Peyer's patch (tissue), 4 donors: ENCODE data around the gene CCDC192. TPM values are rescaled to one million over a fixed set of nuclear protein-coding genes. Genes with fewer than 3 reads are reported as not detected.
"Not testable (repeated sequence)": the region's sequence is repeated elsewhere in the genome, so short reads cannot be mapped to it uniquely, and the experiment has no call there.

ENCODE experiments used
- DNase-seq, 3 donors: peaks; one replicate each; pipeline ENCODE4 v3.0.0-alpha.2; 2017 to 2019
- H3K27ac ChIP-seq, 4 donors: fragments of 200-600 bp; sonication (generic); one replicate each; pipeline ENCODE4 v1.5.1; 2016 to 2019
- H3K27me3 ChIP-seq, 2 donors: fragments of 200-600 bp; sonication (generic); one replicate each; pipeline ENCODE4 v1.5.1; 2019
- H3K36me3 ChIP-seq, 3 donors: fragments of 200-600 bp; sonication (generic); one replicate each; pipeline ENCODE4 v1.5.1; 2016 to 2019
- H3K4me1 ChIP-seq, 4 donors: fragments of 200-600 bp; sonication (generic); one replicate each; pipeline ENCODE4 v1.5.1; 2016 to 2019
- H3K4me3 ChIP-seq, 4 donors: fragments of 200-600 bp; sonication (generic); 1 replicate in 3 of 4; 2 replicates in 1 of 4; pipeline ENCODE4 v1.5.1; 2016 to 2019; ENCODE audit warnings: mild to moderate bottlenecking in 1 of 4
- H3K9me3 ChIP-seq, 4 donors: fragments of 200-600 bp; sonication (generic); one replicate each; pipeline ENCODE4 v1.5.1; 2016 to 2019; ENCODE audit warnings: mild to moderate bottlenecking in 1 of 4
- POLR2A ChIP-seq, 2 donors: fragments of 450-650 bp; IDR thresholded peaks; one replicate each; pipeline ENCODE4 v1.5.1; 2017; ENCODE audit warnings: antibody characterized with exemption in 2 of 2, mild to moderate bottlenecking in 2 of 2, moderate library complexity in 2 of 2
- total RNA-seq, 4 donors: library from RNA; depleted of rRNA; stranded (reverse); fragments of >200 nt; gene quantifications; one replicate each; pipeline ENCODE4 v1.1.0, GENCODE V29; 2016
- TF ChIP-seq, protein P1 (sequence below), 6 experiments: fragments of 450-650 bp in 4 of 6; fragments of 200-600 bp in 2 of 6; sonication (generic) in 1 of 6; IDR thresholded peaks; one replicate each; pipeline ENCODE4 v1.5.1; 2017 to 2019; ENCODE audit warnings: antibody characterized with exemption in 6 of 6, mild to moderate bottlenecking in 3 of 6, moderate library complexity in 1 of 6

Gene CCDC192
- total RNA-seq, 4 donors from 2014 or later: not detected

DNA sequence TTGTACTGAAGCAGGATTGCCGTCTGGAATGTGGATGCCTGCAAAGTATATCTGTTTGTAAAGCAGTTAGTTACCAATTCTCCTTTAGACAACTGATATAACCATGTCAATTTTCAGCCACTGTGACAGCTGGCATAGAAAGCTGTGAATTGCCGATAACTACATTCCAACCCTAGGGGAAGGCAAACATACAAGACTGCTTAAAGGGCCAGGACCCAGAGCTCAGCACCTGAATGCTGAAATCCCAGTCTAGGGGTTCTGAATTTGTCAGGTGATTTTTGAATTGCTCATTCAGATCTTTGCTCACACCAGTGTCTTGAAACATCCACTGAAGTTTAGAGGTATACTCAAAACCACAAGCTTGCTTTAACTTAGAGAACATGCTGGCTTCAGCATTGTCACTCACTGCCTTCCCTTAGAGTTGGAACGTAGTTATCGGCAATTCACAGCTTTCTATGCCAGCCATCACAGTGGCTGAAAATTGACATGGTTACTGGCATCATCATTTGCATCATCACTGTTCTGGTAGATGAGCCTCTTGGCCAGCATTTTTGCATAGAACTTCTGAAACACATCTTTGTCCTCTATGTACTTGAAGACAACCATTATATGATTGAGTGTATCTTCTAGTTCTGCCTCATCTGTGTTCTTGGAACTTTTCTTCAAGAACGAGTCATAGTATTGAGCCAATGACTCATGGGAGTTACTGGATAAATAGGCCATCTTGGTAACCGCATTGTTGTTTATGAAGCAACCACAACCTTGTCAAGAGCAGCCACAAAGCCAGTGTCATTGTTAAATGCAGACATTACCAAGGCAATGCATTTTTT is 82.1 kb downstream of the CCDC192 start:
- DNase-seq: no peak
- no peaks in the 10 kb centered on the region for H3K4me1 ChIP-seq
- H3K9me3 ChIP-seq: no peaks in the 10 kb centered on the region
- no peak overlapping the region for H3K4me3 ChIP-seq
- no peaks in the 10 kb centered on the region for H3K27me3 ChIP-seq
- TF ChIP-seq POLR2A (IDR thresholded peaks at IDR 0.05): no peak
- TF ChIP-seq, protein P1, sequence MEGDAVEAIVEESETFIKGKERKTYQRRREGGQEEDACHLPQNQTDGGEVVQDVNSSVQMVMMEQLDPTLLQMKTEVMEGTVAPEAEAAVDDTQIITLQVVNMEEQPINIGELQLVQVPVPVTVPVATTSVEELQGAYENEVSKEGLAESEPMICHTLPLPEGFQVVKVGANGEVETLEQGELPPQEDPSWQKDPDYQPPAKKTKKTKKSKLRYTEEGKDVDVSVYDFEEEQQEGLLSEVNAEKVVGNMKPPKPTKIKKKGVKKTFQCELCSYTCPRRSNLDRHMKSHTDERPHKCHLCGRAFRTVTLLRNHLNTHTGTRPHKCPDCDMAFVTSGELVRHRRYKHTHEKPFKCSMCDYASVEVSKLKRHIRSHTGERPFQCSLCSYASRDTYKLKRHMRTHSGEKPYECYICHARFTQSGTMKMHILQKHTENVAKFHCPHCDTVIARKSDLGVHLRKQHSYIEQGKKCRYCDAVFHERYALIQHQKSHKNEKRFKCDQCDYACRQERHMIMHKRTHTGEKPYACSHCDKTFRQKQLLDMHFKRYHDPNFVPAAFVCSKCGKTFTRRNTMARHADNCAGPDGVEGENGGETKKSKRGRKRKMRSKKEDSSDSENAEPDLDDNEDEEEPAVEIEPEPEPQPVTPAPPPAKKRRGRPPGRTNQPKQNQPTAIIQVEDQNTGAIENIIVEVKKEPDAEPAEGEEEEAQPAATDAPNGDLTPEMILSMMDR (IDR thresholded peaks at IDR 0.05): no peak
- peak overlapping the region in 1 of 4 donors; percentile 59 for H3K27ac ChIP-seq
- no peaks in the 10 kb centered on the region for H3K36me3 ChIP-seq

DNA sequence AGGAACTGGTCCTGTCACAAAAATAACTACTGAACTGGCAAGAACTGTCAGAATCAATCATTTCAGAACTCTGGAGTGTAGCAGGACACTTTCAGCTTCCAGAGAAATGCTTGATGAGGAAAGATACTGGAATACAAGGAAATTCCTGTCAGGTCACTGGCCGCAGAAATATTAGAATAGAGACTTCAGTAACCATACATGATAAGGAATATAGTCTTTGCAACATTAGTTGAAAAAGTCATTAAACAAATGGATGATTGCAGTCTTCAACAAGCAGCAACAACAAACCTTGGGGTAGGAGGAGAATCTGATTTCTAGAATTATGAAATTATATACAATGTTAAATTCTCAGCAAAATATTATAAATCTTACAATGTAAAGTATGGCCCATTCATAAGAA is 88.2 kb downstream of the CCDC192 start:
- Histone ChIP-seq H3K36me3 (no peaks in the 10 kb centered on the region), H3K4me3 (no peak overlapping the region), H3K4me1 (no peaks in the 10 kb centered on the region), H3K27me3 (no peaks in the 10 kb centered on the region), H3K9me3 (peaks cover 0 to 9% (median 0%) of the 10 kb centered on the region in 4 donors), H3K27ac (no peak overlapping the region)
- TF ChIP-seq POLR2A (IDR thresholded peaks at IDR 0.05): no peak
- TF ChIP-seq, protein P1 (IDR thresholded peaks at IDR 0.05): no peak
- DNase-seq: no peak

- H3K27me3 ChIP-seq, H3K4me1 ChIP-seq, DNase-seq, H3K4me3 ChIP-seq, H3K9me3 ChIP-seq, H3K27ac ChIP-seq, H3K36me3 ChIP-seq: not testable (repeated sequence)
These were observed 88.7 kb downstream of the CCDC192 start for GRCh38 chr5:127791908-127792307.

DNA sequence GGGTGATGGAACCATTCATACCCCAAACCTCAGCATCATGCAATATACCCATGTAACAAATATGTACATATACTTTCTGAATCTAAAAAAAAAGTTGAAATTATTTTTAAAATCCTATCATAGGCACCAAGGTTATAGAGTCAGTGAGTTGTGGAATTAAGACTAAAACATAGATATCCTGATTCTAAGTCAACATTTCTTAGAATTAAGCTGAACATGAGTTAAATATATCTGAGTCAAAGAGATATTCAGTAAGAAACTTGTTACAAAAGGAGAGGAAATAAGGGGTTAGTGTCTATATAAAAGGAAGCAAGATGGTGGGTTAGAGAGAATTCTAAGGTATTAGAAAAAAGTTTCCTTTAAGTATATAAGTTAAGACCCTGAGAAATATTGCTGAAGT is 89.9 kb downstream of the CCDC192 start:
- Histone ChIP-seq H3K36me3 (no peaks in the 10 kb centered on the region), H3K27ac (no peak overlapping the region), H3K4me1 (no peaks in the 10 kb centered on the region), H3K9me3 (peaks cover 0 to 9% (median 0%) of the 10 kb centered on the region in 4 donors), H3K4me3 (no peak overlapping the region), H3K27me3 (no peaks in the 10 kb centered on the region)
- no peak for DNase-seq
- TF ChIP-seq, protein P1 (IDR thresholded peaks at IDR 0.05): no peak
- TF ChIP-seq POLR2A (IDR thresholded peaks at IDR 0.05): no peak

GRCh38 chr5:127793879-127794278 is 90.7 kb downstream of the CCDC192 start:
- TF ChIP-seq POLR2A (IDR thresholded peaks at IDR 0.05): no peak
- TF ChIP-seq, protein P1 (IDR thresholded peaks at IDR 0.05): no peak
- Histone ChIP-seq H3K4me3 (no peak overlapping the region), H3K36me3 (no peaks in the 10 kb centered on the region)

DNA sequence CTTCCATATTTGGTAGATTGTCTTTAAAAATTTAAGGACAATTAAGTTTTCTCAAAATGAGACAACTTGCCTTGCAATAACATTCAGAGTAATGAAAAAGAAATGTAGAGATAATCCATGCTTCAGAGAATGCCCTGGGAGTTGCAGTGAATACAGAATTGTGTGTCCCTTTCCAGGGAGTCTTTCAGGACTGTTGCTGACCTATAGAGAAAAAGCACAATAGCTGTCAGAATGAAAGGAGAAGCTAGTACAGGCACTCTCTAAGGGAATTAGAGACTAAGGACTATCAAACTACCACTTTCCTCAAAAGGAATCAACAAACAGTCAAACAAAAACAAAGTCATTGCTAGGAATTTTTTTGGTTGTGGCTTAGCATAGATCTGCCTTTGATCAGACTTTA is 93.0 kb downstream of the CCDC192 start:
- no peak overlapping the region for H3K4me3 ChIP-seq
- DNase-seq: no peak
- no peaks in the 10 kb centered on the region for H3K36me3 ChIP-seq
- TF ChIP-seq POLR2A (IDR thresholded peaks at IDR 0.05): no peak
- TF ChIP-seq, protein P1 (IDR thresholded peaks at IDR 0.05): no peak
- peaks cover 0 to 8% (median 0%) of the 10 kb centered on the region in 4 donors for H3K9me3 ChIP-seq
- no peak overlapping the region for H3K27ac ChIP-seq
- no peaks in the 10 kb centered on the region for H3K27me3 ChIP-seq
- no peaks in the 10 kb centered on the region for H3K4me1 ChIP-seq

More at GRCh38 chr5:127793879-127794278, 90.7 kb downstream of the CCDC192 start:
- H3K9me3 ChIP-seq: peaks cover 0 to 9% (median 0%) of the 10 kb centered on the region in 4 donors
- no peak overlapping the region for H3K27ac ChIP-seq
- no peak for DNase-seq
- H3K27me3 ChIP-seq: no peaks in the 10 kb centered on the region
- no peaks in the 10 kb centered on the region for H3K4me1 ChIP-seq
